ENCODE results near the gene FAM184A.

FAM184A gene

GRCh38 chr6:118945217-118945616, 133.2 kb downstream of the FAM184A start:
- DNase-seq, result no peak

GRCh38 chr6:118940770-118941169, 137.7 kb downstream of the FAM184A start:
- no peak for DNase-seq

- DNase-seq, result no peak
Measured at GRCh38 chr6:118939683-118940082, 138.8 kb downstream of the FAM184A start.

- DNase-seq, result no peak
Measured at GRCh38 chr6:118935978-118936703, 142.3 kb downstream of the FAM184A start.

- no peak for DNase-seq
Measured at GRCh38 chr6:118935331-118935668, 143.2 kb downstream of the FAM184A start.

GRCh38 chr6:118934461-118935330, 143.8 kb downstream of the FAM184A start, which contains the start of gene MCM9:
Gene MCM9 (minus strand): TSS chr6:118935159. CDS start chr6:118931723, 3,436 bp downstream.
- DNase-seq, result peak; percentile 89 to 92

GRCh38 chr6:118933855-118934460, 144.5 kb downstream of the FAM184A start:
- DNase-seq, result no peak

- DNase-seq, result no peak
Measured at GRCh38 chr6:118932421-118932820, 146.0 kb downstream of the FAM184A start.

- DNase-seq, result no peak
Measured at GRCh38 chr6:118931436-118931835, 147.0 kb downstream of the FAM184A start.

GRCh38 chr6:118930680-118931079, 147.8 kb downstream of the FAM184A start:
- DNase-seq, result no peak

- DNase-seq, result no peak
Measured at GRCh38 chr6:118923035-118923434, 155.4 kb downstream of the FAM184A start.

- no peak for DNase-seq
Measured at GRCh38 chr6:118921084-118921483, 157.4 kb downstream of the FAM184A start.

- no peak for DNase-seq
Measured at GRCh38 chr6:118918329-118918725, 160.1 kb downstream of the FAM184A start.

- DNase-seq, result no peak
Measured at GRCh38 chr6:118917546-118918328, 160.7 kb downstream of the FAM184A start.

GRCh38 chr6:118914598-118914997, 163.9 kb downstream of the FAM184A start:
- DNase-seq, result no peak

- no peak for DNase-seq
Measured at GRCh38 chr6:118913161-118913560, 165.3 kb downstream of the FAM184A start.

- no peak for DNase-seq
Measured at GRCh38 chr6:118912646-118913045, 165.8 kb downstream of the FAM184A start.

Data from stimulated activated CD4-positive, alpha-beta T cell treated with anti-CD3 and anti-CD28 coated beads, Interleukin-2, amount 100 ng/mL, for 24 hours (primary cell).